Osteoblast (primary cell): ENCODE data around the gene SEZ6. TPM values are rescaled to one million over a fixed set of nuclear protein-coding genes. Genes with fewer than 3 reads are reported as not detected.

ENCODE experiments used
- DNase-seq: peaks from one replicate; pipeline ENCODE4 v3.0.0; 2011; ENCODE audit warnings: low spot score, mixed read lengths; ENCODE audit not compliant: insufficient read length; ENCODE audit errors: missing footprints
- H2AFZ ChIP-seq: 2 replicates; pipeline ENCODE4 v1.6.0; 2011; ENCODE audit warnings: mild to moderate bottlenecking, low read length
- H3K27ac ChIP-seq: 2 replicates; pipeline ENCODE4 v1.5.1; 2011; ENCODE audit warnings: mild to moderate bottlenecking, low read depth, low read length, moderate library complexity
- H3K27me3 ChIP-seq: 2 replicates; pipeline ENCODE4 v1.6.0; 2012; ENCODE audit warnings: mild to moderate bottlenecking, control low read depth, inconsistent platforms, low read length, moderate library complexity; ENCODE audit not compliant: insufficient read depth
- H3K36me3 ChIP-seq: 2 replicates; pipeline ENCODE4 v1.5.1; 2011; ENCODE audit warnings: mild to moderate bottlenecking, low read length, control low read depth, moderate library complexity; ENCODE audit not compliant: insufficient read depth
- H3K4me1 ChIP-seq: 2 replicates; pipeline ENCODE4 v1.5.1; 2011; ENCODE audit warnings: mild to moderate bottlenecking, low read length, control low read depth, moderate library complexity; ENCODE audit not compliant: insufficient read depth
- H3K4me2 ChIP-seq: 2 replicates; pipeline ENCODE4 v1.6.0; 2011; ENCODE audit warnings: mild to moderate bottlenecking, low read length; ENCODE audit not compliant: insufficient read depth
- H3K4me3 ChIP-seq: fragments of 200-600 bp; sonication (generic); 3 replicates; pipeline ENCODE4 v1.5.1; 2012; ENCODE audit warnings: mild to moderate bottlenecking, low read length, inconsistent platforms; ENCODE audit not compliant: insufficient read depth
- H3K79me2 ChIP-seq: 2 replicates; pipeline ENCODE4 v1.6.0; 2012; ENCODE audit warnings: mild to moderate bottlenecking, low read length, control low read depth, inconsistent platforms; ENCODE audit not compliant: insufficient read depth
- H3K9me3 ChIP-seq: 2 replicates; pipeline ENCODE4 v1.5.1; 2011; ENCODE audit warnings: low read depth, low read length, control low read depth
- H4K20me1 ChIP-seq: 2 replicates; pipeline ENCODE4 v1.6.0; 2012; ENCODE audit warnings: mild to moderate bottlenecking, low read length, control low read depth; ENCODE audit not compliant: insufficient read depth
- CTCF ChIP-seq: IDR thresholded peaks from 2 replicates; pipeline ENCODE4 v1.5.1; 2011; ENCODE audit warnings: mild to moderate bottlenecking, low read depth, low read length, moderate library complexity; ENCODE audit errors: extremely low read depth
- total RNA-seq: library from RNA; depleted of rRNA; stranded (reverse); fragments of >200 nt; gene quantifications from 2 replicates; pipeline ENCODE4 v1.2.3, GENCODE V29; 2012

SEZ6 gene
- total RNA-seq, 1 donor: not detected

- H2AFZ ChIP-seq: no peak overlapping the region
- DNase-seq: peak; percentile 14
- H4K20me1 ChIP-seq: no peaks in the 10 kb centered on the region
- H3K79me2 ChIP-seq: no peaks in the 10 kb centered on the region
- H3K9me3 ChIP-seq: no peaks in the 10 kb centered on the region
- no peak overlapping the region for H3K27ac ChIP-seq
- peaks cover 46% of the 10 kb centered on the region for H3K27me3 ChIP-seq
- no peak overlapping the region for H3K4me3 ChIP-seq
- no peak for TF ChIP-seq CTCF
- H3K36me3 ChIP-seq: no peaks in the 10 kb centered on the region
- no peak overlapping the region for H3K4me2 ChIP-seq
- H3K4me1 ChIP-seq: peaks cover 15% of the 10 kb centered on the region
These were observed 36.9 kb downstream of the SEZ6 start for GRCh38 chr17:28968914-28969295.

GRCh38 chr17:28968231-28968913 is 37.5 kb downstream of the SEZ6 start:
- H3K27ac ChIP-seq: no peak overlapping the region
- no peaks in the 10 kb centered on the region for H4K20me1 ChIP-seq
- H3K4me1 ChIP-seq: peaks cover 10% of the 10 kb centered on the region
- H3K79me2 ChIP-seq: no peaks in the 10 kb centered on the region
- peaks cover 49% of the 10 kb centered on the region for H3K27me3 ChIP-seq
- H3K36me3 ChIP-seq: no peaks in the 10 kb centered on the region
- peak; percentile 37 for DNase-seq
- no peak for TF ChIP-seq CTCF
- H2AFZ ChIP-seq: no peak overlapping the region
- H3K4me2 ChIP-seq: no peak overlapping the region
- H3K4me3 ChIP-seq: no peak overlapping the region
- no peaks in the 10 kb centered on the region for H3K9me3 ChIP-seq

- peaks cover 42% of the 10 kb centered on the region for H3K27me3 ChIP-seq
- H3K4me1 ChIP-seq: peaks cover 6% of the 10 kb centered on the region
- no peak overlapping the region for H3K4me2 ChIP-seq
- H4K20me1 ChIP-seq: no peaks in the 10 kb centered on the region
- H3K36me3 ChIP-seq: no peaks in the 10 kb centered on the region
- no peak overlapping the region for H3K27ac ChIP-seq
- H2AFZ ChIP-seq: no peak overlapping the region
- DNase-seq: peak; percentile 36
- no peaks in the 10 kb centered on the region for H3K9me3 ChIP-seq
- TF ChIP-seq CTCF: no peak
- H3K4me3 ChIP-seq: no peak overlapping the region
- H3K79me2 ChIP-seq: no peaks in the 10 kb centered on the region
These were observed 38.4 kb downstream of the SEZ6 start for GRCh38 chr17:28967221-28968135.

GRCh38 chr17:28963841-28964240 is 42.0 kb downstream of the SEZ6 start:
- no peak overlapping the region for H3K27ac ChIP-seq
- H3K9me3 ChIP-seq: no peaks in the 10 kb centered on the region
- peaks cover 6% of the 10 kb centered on the region for H3K4me1 ChIP-seq
- TF ChIP-seq CTCF: no peak
- no peaks in the 10 kb centered on the region for H3K36me3 ChIP-seq
- H3K4me2 ChIP-seq: no peak overlapping the region
- peak; percentile 15 for DNase-seq
- H3K79me2 ChIP-seq: no peaks in the 10 kb centered on the region
- H3K27me3 ChIP-seq: peaks cover 26% of the 10 kb centered on the region
- no peaks in the 10 kb centered on the region for H4K20me1 ChIP-seq
- no peak overlapping the region for H3K4me3 ChIP-seq
- no peak overlapping the region for H2AFZ ChIP-seq
